Testis (tissue), 2 donors: ENCODE data around the gene ADCY5.

ENCODE experiments used
- POLR2A ChIP-seq: fragments of 450-650 bp; IDR thresholded peaks from one replicate; pipeline ENCODE4 v1.6.1; 2017; ENCODE audit warnings: antibody characterized with exemption, mild to moderate bottlenecking, moderate library complexity
- TF ChIP-seq, protein P1 (sequence below), 3 experiments: fragments of 450-650 bp in 2 of 3; fragments of 200-600 bp in 1 of 3; sonication (generic) in 1 of 3; IDR thresholded peaks; one replicate each; pipeline ENCODE4 v1.5.1; 2016 to 2019; ENCODE audit warnings: antibody characterized with exemption in 3 of 3, mild to moderate bottlenecking in 2 of 3, moderate library complexity in 1 of 3

DNA sequence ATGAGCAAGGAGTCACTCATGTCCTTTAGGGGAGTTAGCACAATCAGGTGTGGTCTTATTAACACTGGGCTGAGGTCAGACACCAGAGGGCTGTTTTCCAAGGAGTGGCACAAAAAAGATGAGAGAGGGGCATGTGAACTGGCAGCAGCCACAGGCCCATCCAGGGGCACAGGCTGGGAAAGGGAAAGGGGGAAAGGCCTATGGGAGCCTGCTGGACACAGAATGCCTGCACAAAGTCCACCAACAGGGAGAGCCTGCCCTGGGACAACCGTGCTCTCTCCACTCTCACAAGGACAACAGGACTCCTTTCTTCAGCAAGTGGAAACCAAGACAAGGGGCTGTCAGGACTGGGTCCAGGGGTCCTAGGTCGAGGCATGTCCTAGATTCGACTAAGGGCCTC is 109.6 kb downstream of the ADCY5 start:
- TF ChIP-seq, protein P1, sequence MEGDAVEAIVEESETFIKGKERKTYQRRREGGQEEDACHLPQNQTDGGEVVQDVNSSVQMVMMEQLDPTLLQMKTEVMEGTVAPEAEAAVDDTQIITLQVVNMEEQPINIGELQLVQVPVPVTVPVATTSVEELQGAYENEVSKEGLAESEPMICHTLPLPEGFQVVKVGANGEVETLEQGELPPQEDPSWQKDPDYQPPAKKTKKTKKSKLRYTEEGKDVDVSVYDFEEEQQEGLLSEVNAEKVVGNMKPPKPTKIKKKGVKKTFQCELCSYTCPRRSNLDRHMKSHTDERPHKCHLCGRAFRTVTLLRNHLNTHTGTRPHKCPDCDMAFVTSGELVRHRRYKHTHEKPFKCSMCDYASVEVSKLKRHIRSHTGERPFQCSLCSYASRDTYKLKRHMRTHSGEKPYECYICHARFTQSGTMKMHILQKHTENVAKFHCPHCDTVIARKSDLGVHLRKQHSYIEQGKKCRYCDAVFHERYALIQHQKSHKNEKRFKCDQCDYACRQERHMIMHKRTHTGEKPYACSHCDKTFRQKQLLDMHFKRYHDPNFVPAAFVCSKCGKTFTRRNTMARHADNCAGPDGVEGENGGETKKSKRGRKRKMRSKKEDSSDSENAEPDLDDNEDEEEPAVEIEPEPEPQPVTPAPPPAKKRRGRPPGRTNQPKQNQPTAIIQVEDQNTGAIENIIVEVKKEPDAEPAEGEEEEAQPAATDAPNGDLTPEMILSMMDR (IDR thresholded peaks at IDR 0.05), result no peak
- TF ChIP-seq POLR2A, result no peak
